ENCODE data around the gene PCNX4.

DNA sequence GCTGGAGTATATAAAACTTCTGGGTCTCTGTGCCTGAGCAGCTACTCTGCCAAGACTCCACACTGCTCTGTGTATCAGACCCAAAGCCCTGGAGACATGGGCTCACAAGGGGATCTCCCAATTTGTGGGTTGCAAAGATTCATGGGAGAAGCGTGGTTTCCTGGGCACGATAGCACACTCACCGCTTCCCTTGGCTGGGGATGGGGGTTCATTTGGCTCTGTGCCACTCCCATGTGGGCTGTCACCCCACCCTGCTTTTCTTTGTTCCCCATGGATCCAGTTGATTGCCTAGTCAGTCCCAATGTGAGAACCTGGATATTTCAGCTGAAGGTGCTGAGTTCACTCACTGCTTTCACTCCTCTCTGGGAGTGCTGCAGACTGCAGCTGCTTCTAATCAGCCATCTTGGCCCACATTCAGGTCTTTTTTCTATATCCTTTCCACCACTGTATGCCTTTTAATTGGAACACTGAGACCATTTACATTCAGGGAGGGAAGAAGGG, 40.0 kb upstream of the PCNX4 start:
- TF ChIP-seq, protein P1, sequence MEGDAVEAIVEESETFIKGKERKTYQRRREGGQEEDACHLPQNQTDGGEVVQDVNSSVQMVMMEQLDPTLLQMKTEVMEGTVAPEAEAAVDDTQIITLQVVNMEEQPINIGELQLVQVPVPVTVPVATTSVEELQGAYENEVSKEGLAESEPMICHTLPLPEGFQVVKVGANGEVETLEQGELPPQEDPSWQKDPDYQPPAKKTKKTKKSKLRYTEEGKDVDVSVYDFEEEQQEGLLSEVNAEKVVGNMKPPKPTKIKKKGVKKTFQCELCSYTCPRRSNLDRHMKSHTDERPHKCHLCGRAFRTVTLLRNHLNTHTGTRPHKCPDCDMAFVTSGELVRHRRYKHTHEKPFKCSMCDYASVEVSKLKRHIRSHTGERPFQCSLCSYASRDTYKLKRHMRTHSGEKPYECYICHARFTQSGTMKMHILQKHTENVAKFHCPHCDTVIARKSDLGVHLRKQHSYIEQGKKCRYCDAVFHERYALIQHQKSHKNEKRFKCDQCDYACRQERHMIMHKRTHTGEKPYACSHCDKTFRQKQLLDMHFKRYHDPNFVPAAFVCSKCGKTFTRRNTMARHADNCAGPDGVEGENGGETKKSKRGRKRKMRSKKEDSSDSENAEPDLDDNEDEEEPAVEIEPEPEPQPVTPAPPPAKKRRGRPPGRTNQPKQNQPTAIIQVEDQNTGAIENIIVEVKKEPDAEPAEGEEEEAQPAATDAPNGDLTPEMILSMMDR (IDR thresholded peaks at IDR 0.05) = no peak
- TF ChIP-seq POLR2A (IDR thresholded peaks at IDR 0.05) = no peak
